Astrocyte (in vitro differentiated cells and primary cell): ENCODE measurements around the gene ADAMTS9. TPM values are rescaled to one million over a fixed set of nuclear protein-coding genes. Genes with fewer than 3 reads are reported as not detected.
A peak's percentile ranks its signal among the peaks of the same experiment; 100 is the strongest.
"Not testable (repeated sequence)": the region's sequence is repeated elsewhere in the genome, so short reads cannot be mapped to it uniquely, and the experiment has no call there.

Source experiments
- DNase-seq: peaks from one replicate; pipeline ENCODE4 v3.0.0-alpha.2; 2010; ENCODE audit warnings: low read depth
- FAIRE-seq: peaks from 2 replicates; lab custom pipeline; 2011; peaks lifted over from hg19 to GRCh38; lab: Jason Lieb, UNC
- H2AFZ ChIP-seq: 2 replicates; pipeline ENCODE4 v1.6.0; 2012; ENCODE audit warnings: low read depth, low read length, inconsistent platforms
- H3K27ac ChIP-seq: 2 replicates; pipeline ENCODE4 v1.5.1; 2011; ENCODE audit warnings: low read depth, low read length, inconsistent platforms
- H3K27me3 ChIP-seq: 2 replicates; pipeline ENCODE4 v1.6.0; 2011; ENCODE audit warnings: low read length, inconsistent platforms; ENCODE audit not compliant: insufficient read depth
- H3K36me3 ChIP-seq: 2 replicates; pipeline ENCODE4 v1.5.1; 2011; ENCODE audit warnings: low read length, inconsistent platforms; ENCODE audit not compliant: insufficient read depth
- H3K4me1 ChIP-seq: 2 replicates; pipeline ENCODE4 v1.5.1; 2011; ENCODE audit warnings: low read length, inconsistent platforms; ENCODE audit not compliant: insufficient read depth
- H3K4me2 ChIP-seq: 2 replicates; pipeline ENCODE4 v1.6.0; 2012; ENCODE audit warnings: low read length, inconsistent platforms
- H3K4me3 ChIP-seq: 2 replicates; pipeline ENCODE4 v1.5.1; 2011; ENCODE audit warnings: low read depth, mild to moderate bottlenecking, low read length, inconsistent platforms; ENCODE audit not compliant: insufficient read depth
- H3K79me2 ChIP-seq: 2 replicates; pipeline ENCODE4 v1.6.0; 2012; ENCODE audit warnings: mild to moderate bottlenecking, low read length, inconsistent platforms; ENCODE audit not compliant: insufficient read depth
- H3K9ac ChIP-seq: 2 replicates; pipeline ENCODE4 v1.6.0; 2012; ENCODE audit warnings: mild to moderate bottlenecking, low read length, inconsistent platforms
- H3K9me3 ChIP-seq: 2 replicates; pipeline ENCODE4 v1.5.1; 2012; ENCODE audit warnings: low read depth, mild to moderate bottlenecking, low read length, inconsistent platforms; ENCODE audit not compliant: insufficient read depth
- H4K20me1 ChIP-seq: 2 replicates; pipeline ENCODE4 v1.6.0; 2012; ENCODE audit warnings: low read length, inconsistent platforms; ENCODE audit not compliant: insufficient read depth
- H3K27ac Mint-ChIP-seq: one replicate; pipeline ENCODE4 v1.8.0; 2021; ENCODE audit warnings: mild to moderate bottlenecking, mixed read lengths; ENCODE audit not compliant: unreplicated experiment
- H3K27me3 Mint-ChIP-seq: one replicate; pipeline ENCODE4 v1.8.0; 2021; ENCODE audit warnings: low read depth, mixed read lengths; ENCODE audit not compliant: unreplicated experiment
- H3K36me3 Mint-ChIP-seq: one replicate; pipeline ENCODE4 v1.8.0; 2021; ENCODE audit warnings: low read depth, mixed read lengths; ENCODE audit not compliant: unreplicated experiment
- H3K4me1 Mint-ChIP-seq: one replicate; pipeline ENCODE4 v1.8.0; 2021; ENCODE audit warnings: low read depth, mixed read lengths; ENCODE audit not compliant: unreplicated experiment
- H3K4me3 Mint-ChIP-seq: one replicate; pipeline ENCODE4 v1.8.0; 2021; ENCODE audit warnings: mild to moderate bottlenecking, moderate library complexity, mixed read lengths; ENCODE audit not compliant: unreplicated experiment
- H3K9me3 Mint-ChIP-seq: one replicate; pipeline ENCODE4 v1.8.0; 2021; ENCODE audit warnings: mild to moderate bottlenecking, mixed read lengths; ENCODE audit not compliant: unreplicated experiment
- CTCF ChIP-seq: IDR thresholded peaks from 2 replicates; pipeline ENCODE4 v1.5.1; 2011; ENCODE audit warnings: low read depth, mild to moderate bottlenecking, inconsistent platforms, low read length, moderate library complexity; ENCODE audit not compliant: insufficient read depth
- EZH2 ChIP-seq: IDR thresholded peaks from 2 replicates; pipeline ENCODE4 v1.6.1; 2012; ENCODE audit warnings: mild to moderate bottlenecking, low read length, inconsistent platforms; ENCODE audit not compliant: insufficient read depth
- total RNA-seq: library from RNA; stranded (reverse); gene quantifications from 2 replicates; pipeline ENCODE4 v1.2.1, GENCODE V29; 2021

ADAMTS9 gene
- total RNA-seq, 1 donor from 2014 or later, result 8.3 TPM

GRCh38 chr3:64548200-64548889 is 139.5 kb downstream of the ADAMTS9 start:
- no peak overlapping the region for H3K27ac Mint-ChIP-seq
- Histone ChIP-seq H3K4me2 (no peak overlapping the region), H3K79me2 (no peaks in the 10 kb centered on the region), H3K27me3 (no peaks in the 10 kb centered on the region), H3K4me1 (no peaks in the 10 kb centered on the region), H3K36me3 (no peaks in the 10 kb centered on the region), H4K20me1 (no peaks in the 10 kb centered on the region), H3K9me3 (no peaks in the 10 kb centered on the region), H3K4me3 (no peak overlapping the region), H3K9ac (no peak overlapping the region), H2AFZ (no peak overlapping the region), H3K27ac (no peak overlapping the region)
- peaks cover 5% of the 10 kb centered on the region for H3K27me3 Mint-ChIP-seq
- H3K9me3 Mint-ChIP-seq, result no peaks in the 10 kb centered on the region
- H3K4me1 Mint-ChIP-seq, result no peaks in the 10 kb centered on the region
- peaks cover 14% of the 10 kb centered on the region for H3K36me3 Mint-ChIP-seq
- H3K4me3 Mint-ChIP-seq, result no peak overlapping the region
- DNase-seq (peak; percentile 30), FAIRE-seq (no peak)
- no peak for TF ChIP-seq CTCF
- TF ChIP-seq EZH2, result no peak

DNA sequence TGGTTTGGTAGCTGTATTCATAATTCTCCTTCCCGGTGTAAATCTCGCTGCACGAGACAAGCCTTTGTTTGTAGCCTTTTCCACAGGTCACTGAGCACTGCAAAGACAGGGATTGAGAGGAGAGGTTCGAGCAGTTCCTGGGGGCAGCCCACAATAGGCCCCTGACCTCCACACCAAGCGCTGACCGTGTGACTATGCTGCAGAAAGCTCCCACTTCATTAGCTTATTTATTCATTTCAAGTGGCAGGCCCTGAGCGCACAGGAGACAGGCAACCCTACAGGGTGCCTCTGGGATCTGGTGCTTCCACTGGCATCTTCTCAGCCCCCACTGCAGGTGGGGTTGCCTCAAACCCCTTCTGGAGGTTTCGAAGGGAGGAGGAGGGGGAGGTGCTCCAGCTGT is 140.9 kb downstream of the ADAMTS9 start:
- H3K4me1 Mint-ChIP-seq, result peaks cover under 1% of the 10 kb centered on the region
- DNase-seq (no peak), FAIRE-seq (no peak)
- TF ChIP-seq CTCF, result no peak
- TF ChIP-seq EZH2, result no peak
- peaks cover 5% of the 10 kb centered on the region for H3K27me3 Mint-ChIP-seq
- Histone ChIP-seq H3K36me3 (no peaks in the 10 kb centered on the region), H3K4me3 (no peak overlapping the region), H3K27me3 (no peaks in the 10 kb centered on the region), H2AFZ (no peak overlapping the region), H3K9me3 (no peaks in the 10 kb centered on the region), H3K9ac (no peak overlapping the region), H3K27ac (no peak overlapping the region), H4K20me1 (no peaks in the 10 kb centered on the region), H3K4me2 (no peak overlapping the region), H3K4me1 (no peaks in the 10 kb centered on the region), H3K79me2 (no peaks in the 10 kb centered on the region)
- H3K4me3 Mint-ChIP-seq, result no peak overlapping the region
- no peaks in the 10 kb centered on the region for H3K9me3 Mint-ChIP-seq
- H3K36me3 Mint-ChIP-seq, result peaks cover 14% of the 10 kb centered on the region
- H3K27ac Mint-ChIP-seq, result no peak overlapping the region

DNA sequence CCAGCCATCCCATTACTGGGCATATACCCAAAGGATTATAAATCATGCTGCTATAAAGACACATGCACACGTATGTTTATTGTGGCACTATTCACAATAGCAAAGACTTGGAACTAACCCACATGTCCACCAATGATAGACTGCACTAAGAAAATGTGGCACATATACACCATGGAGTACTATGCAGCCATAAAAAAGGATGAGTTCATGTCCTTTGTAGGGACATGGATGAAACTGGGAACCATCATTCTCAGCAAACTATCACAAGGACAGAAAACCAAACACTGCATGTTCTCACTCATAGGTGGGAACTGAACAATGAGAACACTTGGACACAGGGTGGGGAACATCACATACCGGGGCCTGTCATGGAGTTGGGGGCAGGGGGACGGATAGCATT is 142.6 kb downstream of the ADAMTS9 start:
- not testable (repeated sequence) for H3K27ac ChIP-seq, H3K79me2 ChIP-seq, DNase-seq, FAIRE-seq, H3K9ac ChIP-seq, H3K9me3 Mint-ChIP-seq, H3K4me1 Mint-ChIP-seq, H3K4me3 ChIP-seq, H4K20me1 ChIP-seq, H3K27ac Mint-ChIP-seq, H3K4me1 ChIP-seq, H3K9me3 ChIP-seq, H3K36me3 ChIP-seq, H2AFZ ChIP-seq, H3K4me3 Mint-ChIP-seq, H3K27me3 ChIP-seq, H3K4me2 ChIP-seq, H3K27me3 Mint-ChIP-seq
- H3K36me3 Mint-ChIP-seq, result peaks cover 12% of the 10 kb centered on the region
